GM19455 (cell line): ENCODE measurements around the gene TMEM138.
A peak's percentile ranks its signal among the peaks of the same experiment; 100 is the strongest.

Experiments used
- ATAC-seq: cut with Tn5 transposase; IDR thresholded peaks from one replicate; pipeline ENCODE4 v1.9.1; 2021; ENCODE audit not compliant: unreplicated experiment

TMEM138 gene

GRCh38 chr11:61361741-61362541 lies at the start of gene TMEM138, which contains the start of gene CYB561A3:
Gene TMEM138 (plus strand): TSS chr11:61362374. CDS start chr11:61364391, 2,017 bp downstream.
Gene CYB561A3 (minus strand): TSS chr11:61361882. CDS start chr11:61356713, 5,169 bp downstream.
- ATAC-seq = peak; percentile 83

GRCh38 chr11:61315260-61315659 lies 46.9 kb upstream of the TMEM138 start:
- ATAC-seq = no peak

- ATAC-seq = no peak
Measured at GRCh38 chr11:61325649-61326414, 36.3 kb upstream of the TMEM138 start.

- no peak for ATAC-seq
Measured at GRCh38 chr11:61327669-61328071, 34.5 kb upstream of the TMEM138 start.

- ATAC-seq = no peak
Measured at GRCh38 chr11:61328351-61328750, 33.8 kb upstream of the TMEM138 start.

GRCh38 chr11:61329871-61330270 lies 32.3 kb upstream of the TMEM138 start:
- no peak for ATAC-seq

- no peak for ATAC-seq
Measured at GRCh38 chr11:61331651-61332050, 30.5 kb upstream of the TMEM138 start.

GRCh38 chr11:61332281-61332796 lies 29.8 kb upstream of the TMEM138 start:
- ATAC-seq = no peak

GRCh38 chr11:61332797-61333549 lies 29.2 kb upstream of the TMEM138 start, which contains the start of the genes DDB1 and TKFC:
Gene DDB1 (minus strand): TSS chr11:61333105. CDS start chr11:61332968, 137 bp downstream.
Gene TKFC (plus strand): TSS chr11:61333228. CDS start chr11:61334729, 1,501 bp downstream.
- peak; percentile 87 for ATAC-seq

GRCh38 chr11:61333550-61334433 lies 28.4 kb upstream of the TMEM138 start:
- no peak for ATAC-seq

- ATAC-seq = no peak
Measured at GRCh38 chr11:61334434-61335354, 27.5 kb upstream of the TMEM138 start.

GRCh38 chr11:61335355-61335710 lies 26.8 kb upstream of the TMEM138 start:
- no peak for ATAC-seq

GRCh38 chr11:61336171-61336935 lies 25.8 kb upstream of the TMEM138 start:
- ATAC-seq = peak; percentile 53

GRCh38 chr11:61337706-61338470 lies 24.3 kb upstream of the TMEM138 start:
- ATAC-seq = no peak

GRCh38 chr11:61338783-61339489 lies 23.2 kb upstream of the TMEM138 start:
- ATAC-seq = no peak

- ATAC-seq = no peak
Measured at GRCh38 chr11:61339490-61339878, 22.7 kb upstream of the TMEM138 start.

- no peak for ATAC-seq
Measured at GRCh38 chr11:61340979-61341378, 21.2 kb upstream of the TMEM138 start.
